Measurements from ENCODE around the gene STEAP1B.

DNA sequence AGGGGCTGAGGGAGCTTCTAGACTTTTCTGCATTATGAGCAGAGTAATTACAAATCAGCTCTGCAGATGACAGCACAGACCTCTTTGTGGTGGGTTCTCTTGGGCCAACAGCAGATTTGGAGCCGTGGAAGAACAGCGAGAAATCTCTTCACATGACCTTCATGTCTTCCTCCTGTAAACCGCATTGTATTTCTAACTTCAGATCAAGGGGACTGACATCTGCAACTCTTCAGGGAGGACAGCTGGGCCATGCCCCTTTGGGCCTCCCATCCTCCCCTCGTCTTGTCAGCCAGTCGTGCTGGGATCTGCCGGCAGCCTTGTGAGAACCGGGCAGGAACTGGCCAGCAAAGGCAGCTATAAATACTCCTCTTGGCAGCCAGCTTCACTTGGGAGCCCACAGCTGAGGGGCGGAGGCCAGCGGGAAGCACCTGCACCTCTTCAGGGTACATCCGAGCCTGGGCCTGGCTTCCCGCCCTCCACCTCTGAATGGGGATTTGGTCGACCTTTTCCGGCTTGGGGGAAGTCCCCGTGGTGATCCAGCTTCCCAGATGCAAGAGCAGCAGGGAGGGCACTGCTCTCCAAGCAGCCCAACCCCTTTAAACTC, 54.7 kb downstream of the STEAP1B start:
- TF ChIP-seq POLR2A (IDR thresholded peaks at IDR 0.05; ENCODE audit: low read depth, low read length) (peak; percentile 71), EZH2 (IDR thresholded peaks at IDR 0.05; ENCODE audit: borderline replicate concordance, low read depth, low read length, severe bottlenecking) (no peak), MYC (IDR thresholded peaks at IDR 0.05; ENCODE audit: low read depth, low read length) (no peak), GATA2 (IDR thresholded peaks at IDR 0.05; ENCODE audit: insufficient read depth, insufficient read length, low read depth, low read length) (peak; percentile 70)
- TF ChIP-seq, protein P1, sequence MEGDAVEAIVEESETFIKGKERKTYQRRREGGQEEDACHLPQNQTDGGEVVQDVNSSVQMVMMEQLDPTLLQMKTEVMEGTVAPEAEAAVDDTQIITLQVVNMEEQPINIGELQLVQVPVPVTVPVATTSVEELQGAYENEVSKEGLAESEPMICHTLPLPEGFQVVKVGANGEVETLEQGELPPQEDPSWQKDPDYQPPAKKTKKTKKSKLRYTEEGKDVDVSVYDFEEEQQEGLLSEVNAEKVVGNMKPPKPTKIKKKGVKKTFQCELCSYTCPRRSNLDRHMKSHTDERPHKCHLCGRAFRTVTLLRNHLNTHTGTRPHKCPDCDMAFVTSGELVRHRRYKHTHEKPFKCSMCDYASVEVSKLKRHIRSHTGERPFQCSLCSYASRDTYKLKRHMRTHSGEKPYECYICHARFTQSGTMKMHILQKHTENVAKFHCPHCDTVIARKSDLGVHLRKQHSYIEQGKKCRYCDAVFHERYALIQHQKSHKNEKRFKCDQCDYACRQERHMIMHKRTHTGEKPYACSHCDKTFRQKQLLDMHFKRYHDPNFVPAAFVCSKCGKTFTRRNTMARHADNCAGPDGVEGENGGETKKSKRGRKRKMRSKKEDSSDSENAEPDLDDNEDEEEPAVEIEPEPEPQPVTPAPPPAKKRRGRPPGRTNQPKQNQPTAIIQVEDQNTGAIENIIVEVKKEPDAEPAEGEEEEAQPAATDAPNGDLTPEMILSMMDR (IDR thresholded peaks at IDR 0.05; ENCODE audit: extremely low read depth in 1 of 2, insufficient read depth in 1 of 2, low read depth in 1 of 2, low read length in 2 of 2): no peak
- TF ChIP-seq, protein P2, sequence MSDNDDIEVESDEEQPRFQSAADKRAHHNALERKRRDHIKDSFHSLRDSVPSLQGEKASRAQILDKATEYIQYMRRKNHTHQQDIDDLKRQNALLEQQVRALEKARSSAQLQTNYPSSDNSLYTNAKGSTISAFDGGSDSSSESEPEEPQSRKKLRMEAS (IDR thresholded peaks at IDR 0.05; ENCODE audit: insufficient read depth, insufficient read length): peak; percentile 32
